Measurements from ENCODE around the gene KCNH1. TPM values are rescaled to one million over a fixed set of nuclear protein-coding genes. Genes with fewer than 3 reads are reported as not detected.

Gene KCNH1
- total and polyA plus RNA-seq, 7 donors: 0.10 to 0.22 (median 0.17) TPM

DNA sequence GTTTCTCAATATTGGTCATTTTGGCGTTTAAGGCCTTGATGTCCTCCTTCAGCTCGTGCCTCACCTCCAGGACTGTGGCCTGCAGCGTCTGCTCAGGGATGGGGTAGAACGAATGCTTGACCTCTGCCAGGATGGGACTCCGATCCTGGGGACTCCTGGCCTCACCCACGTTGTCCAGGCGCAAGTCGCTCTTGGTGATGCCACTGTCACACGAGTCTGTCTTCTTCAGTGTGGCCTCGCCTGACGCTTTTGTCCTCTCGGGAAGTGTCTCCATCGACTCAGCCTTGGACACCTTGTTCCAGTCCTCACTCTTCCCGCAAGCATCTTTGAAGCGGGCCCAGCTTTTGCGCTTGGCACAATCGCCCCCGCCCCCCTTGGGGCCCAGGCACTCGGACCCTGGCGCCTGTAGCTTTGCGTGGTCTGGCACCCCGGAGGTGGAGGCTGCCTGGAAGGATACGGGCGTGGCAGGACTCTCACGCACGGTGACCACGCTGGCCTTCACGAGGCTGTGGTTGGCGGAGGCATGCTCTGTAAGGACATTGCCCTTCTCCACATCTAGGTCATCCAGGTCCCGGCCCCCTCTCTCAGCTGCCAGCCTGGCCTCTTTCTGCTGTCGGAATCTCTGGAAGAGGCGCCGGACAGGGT is 450.4 kb downstream of the KCNH1 start:
- Histone ChIP-seq H3K27me3 (ENCODE audit: insufficient read depth in 3 of 3, low read length in 2 of 3) (no peaks in the 10 kb centered on the region), H3K4me3 (no peak overlapping the region), H3K4me1 (no peaks in the 10 kb centered on the region), H3K36me3 (ENCODE audit: insufficient read depth in 1 of 2, low read depth in 1 of 2) (no peaks in the 10 kb centered on the region), H3K27ac (no peak overlapping the region), H3K9me3 (no peaks in the 10 kb centered on the region)
- DNase-seq: no peak
- ATAC-seq: no peak
- TF ChIP-seq, protein P1, sequence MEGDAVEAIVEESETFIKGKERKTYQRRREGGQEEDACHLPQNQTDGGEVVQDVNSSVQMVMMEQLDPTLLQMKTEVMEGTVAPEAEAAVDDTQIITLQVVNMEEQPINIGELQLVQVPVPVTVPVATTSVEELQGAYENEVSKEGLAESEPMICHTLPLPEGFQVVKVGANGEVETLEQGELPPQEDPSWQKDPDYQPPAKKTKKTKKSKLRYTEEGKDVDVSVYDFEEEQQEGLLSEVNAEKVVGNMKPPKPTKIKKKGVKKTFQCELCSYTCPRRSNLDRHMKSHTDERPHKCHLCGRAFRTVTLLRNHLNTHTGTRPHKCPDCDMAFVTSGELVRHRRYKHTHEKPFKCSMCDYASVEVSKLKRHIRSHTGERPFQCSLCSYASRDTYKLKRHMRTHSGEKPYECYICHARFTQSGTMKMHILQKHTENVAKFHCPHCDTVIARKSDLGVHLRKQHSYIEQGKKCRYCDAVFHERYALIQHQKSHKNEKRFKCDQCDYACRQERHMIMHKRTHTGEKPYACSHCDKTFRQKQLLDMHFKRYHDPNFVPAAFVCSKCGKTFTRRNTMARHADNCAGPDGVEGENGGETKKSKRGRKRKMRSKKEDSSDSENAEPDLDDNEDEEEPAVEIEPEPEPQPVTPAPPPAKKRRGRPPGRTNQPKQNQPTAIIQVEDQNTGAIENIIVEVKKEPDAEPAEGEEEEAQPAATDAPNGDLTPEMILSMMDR (IDR thresholded peaks at IDR 0.05): no peak
- intact Hi-C loops (cut with DNase I): no loop called here
- WGBS, 3 donors: 82 to 83% (median 83%) methylated on average over 33 of the region's 33 CpGs

DNA sequence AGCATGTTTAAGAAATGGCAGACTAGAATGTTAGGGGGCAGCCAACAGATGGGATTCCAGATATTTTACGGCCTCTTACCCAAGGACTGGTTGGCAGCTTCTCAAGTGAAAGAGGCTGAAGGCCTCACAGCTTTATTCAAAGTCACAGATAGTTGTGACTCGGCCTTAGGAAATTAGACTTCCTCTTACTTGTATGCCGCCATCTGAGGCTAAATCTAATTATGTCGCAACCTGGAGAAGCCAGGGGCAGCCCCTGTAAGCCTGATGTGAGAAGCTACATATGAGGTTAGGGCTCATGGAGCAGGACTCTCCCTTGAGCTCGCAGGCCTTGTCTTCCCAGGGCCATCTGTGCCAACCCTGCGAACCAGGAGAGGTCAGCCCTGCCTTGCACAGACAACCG is 452.8 kb downstream of the KCNH1 start:
- Histone ChIP-seq H3K9me3 (no peaks in the 10 kb centered on the region), H3K4me3 (no peak overlapping the region), H3K27me3 (ENCODE audit: insufficient read depth in 3 of 3, low read length in 2 of 3) (no peaks in the 10 kb centered on the region), H3K27ac (no peak overlapping the region), H3K36me3 (ENCODE audit: insufficient read depth in 1 of 2, low read depth in 1 of 2) (no peaks in the 10 kb centered on the region), H3K4me1 (no peaks in the 10 kb centered on the region)
- DNase-seq: no peak
- ATAC-seq: no peak
- 50 to 67% (median 59%) methylated on average over 7 of the region's 7 CpGs for WGBS, 3 donors
- intact Hi-C loops (cut with DNase I): no loop called here
- TF ChIP-seq, protein P1 (IDR thresholded peaks at IDR 0.05): no peak

- Histone ChIP-seq H3K9me3 (no peaks in the 10 kb centered on the region), H3K36me3 (ENCODE audit: insufficient read depth in 1 of 2, low read depth in 1 of 2) (no peaks in the 10 kb centered on the region), H3K4me3 (no peak overlapping the region), H3K4me1 (no peaks in the 10 kb centered on the region), H3K27ac (no peak overlapping the region), H3K27me3 (ENCODE audit: insufficient read depth in 3 of 3, low read length in 2 of 3) (no peaks in the 10 kb centered on the region)
- WGBS, 3 donors: 76 to 85% (median 78%) methylated on average over 3 of the region's 3 CpGs
- DNase-seq: no peak
- no peak for ATAC-seq
- TF ChIP-seq, protein P1 (IDR thresholded peaks at IDR 0.05): no peak
- intact Hi-C loops (cut with DNase I): no loop called here
These were observed 455.6 kb downstream of the KCNH1 start for GRCh38 chr1:210678306-210678705.

DNA sequence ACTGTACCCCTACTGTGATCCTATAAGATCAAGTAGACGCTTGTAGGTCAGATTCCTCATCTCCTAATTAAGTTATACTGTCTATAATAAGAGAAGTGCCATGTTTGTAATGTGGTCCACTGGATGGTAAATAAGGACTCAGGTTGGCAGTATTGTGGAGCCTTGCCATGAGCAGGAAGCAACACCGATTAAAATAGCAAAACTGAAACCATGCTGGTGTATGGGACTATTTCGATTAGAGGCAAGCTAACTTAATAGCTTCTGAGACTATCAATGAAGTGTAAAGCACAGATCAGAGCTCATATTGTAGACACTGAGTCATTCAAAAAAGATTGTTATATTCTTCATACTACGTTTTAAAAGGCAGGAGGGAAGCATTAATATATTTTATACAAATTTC is 456.4 kb downstream of the KCNH1 start:
- DNase-seq: no peak
- Histone ChIP-seq H3K4me3 (no peak overlapping the region), H3K27me3 (ENCODE audit: insufficient read depth in 3 of 3, low read length in 2 of 3) (no peaks in the 10 kb centered on the region), H3K9me3 (no peaks in the 10 kb centered on the region), H3K36me3 (ENCODE audit: insufficient read depth in 1 of 2, low read depth in 1 of 2) (no peaks in the 10 kb centered on the region), H3K4me1 (no peaks in the 10 kb centered on the region), H3K27ac (no peak overlapping the region)
- TF ChIP-seq, protein P1 (IDR thresholded peaks at IDR 0.05): no peak
- WGBS, 3 donors: 64 to 87% (median 78%) methylated on average over 4 of the region's 4 CpGs
- no peak for ATAC-seq
- intact Hi-C loops (cut with DNase I): no loop called here

DNA sequence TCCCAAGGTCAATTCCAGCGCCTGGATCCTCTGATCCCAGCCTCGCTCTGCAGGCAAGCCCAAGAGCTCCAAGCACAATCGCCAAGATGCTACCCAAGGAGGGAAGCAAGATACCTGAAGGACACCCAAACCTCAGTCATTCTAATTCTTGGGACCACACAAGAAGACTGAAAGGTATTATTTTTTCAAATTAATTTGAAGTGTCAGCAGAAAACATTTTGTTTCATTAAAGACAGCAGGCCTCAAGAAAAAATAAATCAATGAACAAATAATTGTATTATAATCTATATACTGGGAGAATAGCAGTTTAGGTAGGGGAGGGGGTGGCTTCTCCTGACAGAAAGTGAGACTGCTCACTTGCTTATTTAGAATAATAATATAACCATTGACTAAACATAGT is 457.4 kb downstream of the KCNH1 start:
- H3K27me3 ChIP-seq (ENCODE audit: insufficient read depth in 3 of 3, low read length in 2 of 3): no peaks in the 10 kb centered on the region
- H3K4me1 ChIP-seq: no peaks in the 10 kb centered on the region
- WGBS, 3 donors: 96 to 99% (median 96%) methylated on average over 3 of the region's 3 CpGs
- no peaks in the 10 kb centered on the region for H3K36me3 ChIP-seq (ENCODE audit: insufficient read depth in 1 of 2, low read depth in 1 of 2)
- H3K9me3 ChIP-seq: no peaks in the 10 kb centered on the region
- DNase-seq (no peak), ATAC-seq (no peak)
- TF ChIP-seq, protein P1 (IDR thresholded peaks at IDR 0.05): no peak
- no peak overlapping the region for H3K4me3 ChIP-seq
- H3K27ac ChIP-seq: no peak overlapping the region
- intact Hi-C loops (cut with DNase I): no loop called here

All from psoas muscle (tissue), 8 donors.